Right cardiac atrium (tissue), 5 donors: ENCODE measurements around the gene OR2C3. TPM values are rescaled to one million over a fixed set of nuclear protein-coding genes. Genes with fewer than 3 reads are reported as not detected.

Experiments used
- ATAC-seq, 2 donors: fragments of 200-7000 bp; cut with Tn5 transposase; one replicate each; pipeline versions ENCODE4 v1.8.0 to v1.9.1; 2020; ENCODE audit warnings: moderate library complexity in 2 of 2, mild to moderate bottlenecking in 1 of 2
- DNase-seq, 3 donors: peaks; one replicate each; pipeline ENCODE4 v3.0.0-alpha.2; 2020
- H3K27ac ChIP-seq: one replicate; pipeline ENCODE4 v1.5.1; 2013; ENCODE audit warnings: mild to moderate bottlenecking, low read length, control low read depth, moderate library complexity
- H3K27me3 ChIP-seq: one replicate; pipeline ENCODE4 v1.6.1; 2013; ENCODE audit not compliant: control insufficient read depth, insufficient read depth
- H3K4me1 ChIP-seq: one replicate; pipeline ENCODE4 v1.6.1; 2013; ENCODE audit warnings: low read length; ENCODE audit not compliant: control insufficient read depth, insufficient read depth
- H3K4me3 ChIP-seq: one replicate; pipeline ENCODE4 v1.5.1; 2013; ENCODE audit warnings: low read length, control low read depth
- H3K9me3 ChIP-seq: one replicate; pipeline ENCODE4 v1.6.1; 2013; ENCODE audit warnings: low read length; ENCODE audit not compliant: control insufficient read depth
- WGBS: extraction: QIAGEN DNeasy Blood & Tissue Kit; methylation state at CpG from one replicate; pipeline ENCODE4 v1.1.7; 2013; 5-methylcytosine and 5-hydroxymethylcytosine counted together
- intact Hi-C, 4 donors: fragments of 100-400 bp; cut with DNase I; formaldehyde crosslinking; loops; one replicate each; pipeline versions ENCODE4 v1.11.0 to v1.14.0; 2022 to 2023
- long read RNA-seq, 4 donors: library from polyadenylated mRNA; unstranded; transcript quantifications; one replicate each; pipeline ENCODE4 v2.0.0, GENCODE V29; 2020 to 2021
- polyA plus RNA-seq: library from polyadenylated mRNA; stranded (reverse); fragments of 200-250 nt; gene quantifications from one replicate; pipeline ENCODE4 v1.2.3, GENCODE V29; 2013
- total RNA-seq, 4 donors: library from RNA; stranded (reverse); fragmentation: NEBNext Ultra II Directional; extraction: Animal tissue kit (Norgen Biotek cat#: 25700); gene quantifications; one replicate each; pipeline ENCODE4 v1.2.1, GENCODE V29; 2021
- donor health status: healthy with polysubstance abuse.
- donor health status: DM: no; HTN: yes; CAD: no.
- donor health status: DM: no; HTN: no; CAD: no.
- donor health status: DM: no; HTN: yes; CAD: no; lungs with severe emphysema.
- donor health status: DM: yes; HTN: yes; CAD: no.

OR2C3 gene
- under 1 TPM in 2 of 4 donors, not detected in 2; 0.03 TPM for total RNA-seq
- polyA plus RNA-seq: 0.02 TPM
- long read RNA-seq, donor 1: 0 reads
- long read RNA-seq, donor 2: 0 reads
- long read RNA-seq, donor 3: 0 reads
- long read RNA-seq, donor 4: 0 reads

DNA sequence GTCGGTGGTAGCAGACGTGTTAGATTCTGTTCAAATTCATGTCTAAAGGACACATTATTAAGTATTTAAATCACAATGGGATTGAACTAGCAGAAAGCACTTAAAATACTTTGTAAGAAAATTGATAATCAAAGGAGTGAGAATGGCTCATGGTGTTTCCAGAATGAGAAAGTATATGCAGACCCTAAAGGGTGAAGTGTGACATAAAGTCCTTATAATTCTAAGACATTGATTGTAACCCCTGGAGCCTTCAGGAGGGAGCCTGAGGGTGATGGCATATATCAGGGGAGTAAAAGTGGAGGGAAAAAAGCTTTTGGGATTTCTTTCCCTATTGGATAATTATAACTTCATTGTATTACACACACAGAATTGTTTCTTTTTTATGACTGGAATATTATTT lies at the start of gene OR2C3:
Gene OR2C3, minus strand, starts transcription at position 101 of the 400 bp plus-strand sequence. CDS start 3,929 bp downstream, outside the sequence.
- peaks cover 3% of the 10 kb centered on the region for H3K9me3 ChIP-seq
- intact Hi-C loops: no loop called here
- no peaks in the 10 kb centered on the region for H3K27me3 ChIP-seq
- no peak within 1 kb of the TSS for H3K27ac ChIP-seq
- DNase-seq (no peak), ATAC-seq (no peak)
- H3K4me1 ChIP-seq: no peaks in the 10 kb centered on the region
- H3K4me3 ChIP-seq: no peak within 1 kb of the TSS
- WGBS: 80% methylated on average over 2 of the region's 2 CpGs

DNA sequence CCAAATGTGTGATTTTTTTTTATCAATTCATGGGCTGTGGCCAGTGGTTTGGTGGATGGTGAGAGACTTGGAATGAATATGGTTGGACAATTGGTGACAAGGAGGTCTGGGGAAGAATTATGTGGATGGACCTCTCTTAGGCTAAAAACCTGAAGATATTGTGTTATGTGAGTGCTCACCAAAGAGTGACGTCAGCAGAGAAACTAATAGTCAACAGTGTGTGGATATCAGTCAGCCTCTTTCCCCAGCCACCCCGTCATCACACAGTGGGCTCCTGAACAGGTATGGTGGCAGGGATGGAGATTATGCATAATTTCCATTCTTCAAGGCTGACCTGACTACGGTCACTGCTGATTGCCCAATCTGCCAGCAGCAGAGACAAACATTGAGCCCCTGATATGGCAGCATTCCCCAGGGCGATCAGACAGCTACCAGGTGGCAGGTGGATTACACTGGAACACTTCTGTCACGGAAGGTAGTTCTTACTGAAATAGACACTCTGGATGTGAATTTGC lies 42.8 kb upstream of the OR2C3 start:
- WGBS: 80% methylated on average over 5 of the region's 5 CpGs
- intact Hi-C loops: no loop called here
- no peak overlapping the region for H3K27ac ChIP-seq

DNA sequence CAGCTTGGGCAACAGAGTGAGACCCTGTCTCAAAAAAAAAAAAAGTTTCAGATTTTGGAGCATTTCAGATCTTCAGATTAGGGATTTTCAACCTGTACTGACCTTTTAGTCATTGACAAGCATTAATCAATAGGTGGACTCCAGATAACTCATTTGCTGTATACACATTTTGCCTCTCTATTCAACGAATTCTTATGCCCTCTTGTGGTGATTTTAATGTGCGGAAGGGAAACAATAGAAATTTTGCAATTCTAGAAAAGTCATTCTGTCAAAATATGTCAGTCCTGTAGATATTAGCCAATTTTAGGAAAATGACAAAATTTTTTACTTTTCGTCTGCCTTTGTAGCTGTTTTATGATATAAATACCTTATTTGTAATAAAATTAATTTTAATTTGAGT lies 40.3 kb upstream of the OR2C3 start:
- intact Hi-C loops: no loop called here
- H3K9me3 ChIP-seq: no peaks in the 10 kb centered on the region
- no peak overlapping the region for H3K27ac ChIP-seq
- WGBS: 48% methylated on average over 3 of the region's 3 CpGs
- ATAC-seq (no peak), DNase-seq (no peak)
- H3K27me3 ChIP-seq: no peaks in the 10 kb centered on the region
- no peaks in the 10 kb centered on the region for H3K4me1 ChIP-seq
- no peak overlapping the region for H3K4me3 ChIP-seq

More for the DNA sequence above, 42.8 kb upstream of the OR2C3 start:
- H3K27me3 ChIP-seq: no peaks in the 10 kb centered on the region
- no peaks in the 10 kb centered on the region for H3K4me1 ChIP-seq
- no peak overlapping the region for H3K4me3 ChIP-seq
- ATAC-seq: no peak
- no peaks in the 10 kb centered on the region for H3K9me3 ChIP-seq
- no peak for DNase-seq

DNA sequence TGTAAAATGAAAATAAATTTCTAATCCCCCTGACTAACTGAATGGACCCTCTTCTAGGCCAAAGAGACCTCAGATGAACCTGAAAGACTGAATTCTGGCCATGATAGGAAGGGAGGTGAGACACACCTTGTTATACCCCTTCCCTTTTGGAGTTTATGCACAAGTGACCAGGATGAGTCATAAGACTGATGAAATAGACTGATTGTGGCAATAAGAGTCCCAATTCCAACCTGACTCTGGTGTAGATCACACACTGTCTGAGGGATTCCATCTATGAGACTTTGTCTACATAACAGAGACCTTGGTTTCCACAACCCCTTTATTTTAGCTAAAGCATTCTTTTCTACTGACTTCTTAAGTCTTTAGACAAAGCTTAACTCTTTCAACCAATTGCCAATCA lies 38.4 kb upstream of the OR2C3 start:
- DNase-seq: no peak
- no peaks in the 10 kb centered on the region for H3K9me3 ChIP-seq
- intact Hi-C loops: no loop called here
- H3K4me1 ChIP-seq: no peaks in the 10 kb centered on the region
- no peak overlapping the region for H3K4me3 ChIP-seq
- H3K27me3 ChIP-seq: no peaks in the 10 kb centered on the region
- H3K27ac ChIP-seq: no peak overlapping the region
- ATAC-seq: no peak

DNA sequence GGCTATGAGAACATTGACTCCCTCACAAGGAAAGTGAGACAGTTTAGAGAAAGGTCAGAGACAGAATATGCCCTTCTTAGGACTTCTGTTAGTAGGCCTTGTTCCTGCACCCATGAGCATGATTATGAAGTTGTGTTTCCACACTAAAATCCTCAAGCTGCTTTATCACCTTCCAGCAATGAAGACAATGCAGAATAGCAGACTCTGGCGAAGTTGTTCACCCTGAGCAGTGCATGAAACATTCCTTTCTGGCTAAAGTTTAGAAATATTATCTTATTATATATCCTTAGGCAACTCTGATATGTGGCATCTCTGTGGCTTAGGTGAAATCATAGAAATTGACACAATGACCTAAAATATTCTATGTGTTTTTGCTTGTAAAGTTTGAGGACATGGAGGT lies 38.0 kb upstream of the OR2C3 start:
- no peaks in the 10 kb centered on the region for H3K4me1 ChIP-seq
- H3K27me3 ChIP-seq: no peaks in the 10 kb centered on the region
- DNase-seq (no peak), ATAC-seq (no peak)
- intact Hi-C loops: no loop called here
- 56% methylated on average over 1 of the region's 1 CpG for WGBS
- no peak overlapping the region for H3K27ac ChIP-seq
- no peak overlapping the region for H3K4me3 ChIP-seq
- no peaks in the 10 kb centered on the region for H3K9me3 ChIP-seq

DNA sequence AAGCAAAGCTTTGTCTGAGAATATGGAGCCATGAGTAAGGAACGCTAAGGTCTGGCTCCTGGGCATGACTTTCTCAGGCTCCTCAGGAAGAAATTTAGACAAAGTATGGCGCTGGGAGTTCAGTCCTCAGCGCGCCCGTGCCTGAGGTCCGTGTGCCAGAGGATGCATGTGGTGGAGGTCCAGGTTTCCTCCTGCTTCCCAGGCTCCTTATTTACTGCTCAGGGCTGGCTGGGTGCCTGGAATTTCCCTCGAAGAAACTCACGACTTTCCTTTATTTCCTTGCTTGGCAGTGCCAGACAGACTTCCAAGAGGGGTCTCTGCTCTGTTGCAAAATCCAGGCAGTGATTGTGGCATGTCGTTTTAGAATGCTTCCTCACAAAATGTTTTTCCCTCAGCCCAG lies 26.0 kb upstream of the OR2C3 start:
- no peaks in the 10 kb centered on the region for H3K27me3 ChIP-seq
- ATAC-seq (no peak), DNase-seq (no peak)
- no peak overlapping the region for H3K27ac ChIP-seq
- 61% methylated on average over 9 of the region's 9 CpGs for WGBS
- H3K9me3 ChIP-seq: no peaks in the 10 kb centered on the region
- intact Hi-C loops: no loop called here
- no peaks in the 10 kb centered on the region for H3K4me1 ChIP-seq
- H3K4me3 ChIP-seq: no peak overlapping the region

DNA sequence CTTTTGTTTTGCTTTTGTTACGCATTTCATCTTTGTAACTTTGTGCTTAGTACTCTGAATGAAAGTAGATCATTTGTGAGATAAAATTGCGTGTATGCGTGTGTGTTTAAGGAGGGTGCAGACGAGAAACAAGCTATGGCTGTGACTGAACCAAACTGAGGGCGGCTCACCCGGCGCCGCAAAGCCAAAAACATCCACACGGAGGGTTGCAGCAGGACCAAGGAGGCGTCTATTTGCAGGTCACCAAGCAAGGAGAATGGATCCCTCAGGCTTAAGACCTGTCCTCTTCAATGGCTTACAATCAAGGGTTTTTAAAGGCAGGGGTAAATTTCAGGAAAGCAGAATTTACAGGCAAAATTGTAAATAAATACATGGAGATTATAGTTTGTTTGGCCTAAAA lies 25.5 kb upstream of the OR2C3 start:
- H3K4me1 ChIP-seq: no peaks in the 10 kb centered on the region
- H3K9me3 ChIP-seq: no peaks in the 10 kb centered on the region
- no peaks in the 10 kb centered on the region for H3K27me3 ChIP-seq
- no peak overlapping the region for H3K27ac ChIP-seq
- WGBS: 68% methylated on average over 10 of the region's 10 CpGs
- no peak overlapping the region for H3K4me3 ChIP-seq
- DNase-seq: no peak
- no peak for ATAC-seq
- intact Hi-C loops: no loop called here

DNA sequence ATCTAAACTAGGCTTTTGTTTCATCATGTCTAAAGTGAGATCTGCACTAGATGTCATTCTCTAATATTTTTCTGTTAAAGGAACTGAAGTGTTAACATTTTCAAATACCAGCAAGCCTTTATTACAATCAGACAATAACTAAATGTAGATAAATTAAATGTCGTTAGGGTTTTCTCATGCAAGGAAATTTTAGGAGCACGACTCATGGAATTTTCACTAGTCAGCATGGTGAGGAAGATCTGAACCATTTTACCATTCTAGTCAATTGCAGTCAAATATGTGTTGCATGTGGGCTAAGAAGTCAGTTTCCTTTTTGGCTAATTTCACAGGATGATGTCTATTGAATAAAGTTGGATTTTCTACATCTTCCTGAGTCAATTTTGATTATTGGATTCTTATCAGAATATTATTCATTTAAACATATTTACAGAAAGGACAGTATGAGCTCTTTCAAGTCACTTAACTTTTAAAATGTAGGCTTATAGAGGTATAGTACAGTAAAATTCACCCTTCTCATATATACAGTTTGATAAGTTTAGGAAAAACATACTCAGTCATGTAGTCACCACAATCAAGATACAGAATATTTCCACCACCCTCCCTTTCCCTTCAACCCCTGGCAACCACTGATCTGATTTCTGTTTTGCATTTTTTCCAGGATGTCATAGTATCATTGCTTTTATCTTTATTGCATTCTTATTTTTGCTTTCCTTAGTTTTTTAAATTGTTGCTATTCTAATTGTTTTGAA lies 21.9 kb upstream of the OR2C3 start:
- Histone ChIP-seq H3K27me3 (no peaks in the 10 kb centered on the region), H3K27ac (no peak overlapping the region), H3K9me3 (no peaks in the 10 kb centered on the region), H3K4me1 (no peaks in the 10 kb centered on the region), H3K4me3 (no peak overlapping the region)
- 56% methylated on average over 2 of the region's 2 CpGs for WGBS
- intact Hi-C loops: no loop called here
- DNase-seq (no peak), ATAC-seq (no peak)

DNA sequence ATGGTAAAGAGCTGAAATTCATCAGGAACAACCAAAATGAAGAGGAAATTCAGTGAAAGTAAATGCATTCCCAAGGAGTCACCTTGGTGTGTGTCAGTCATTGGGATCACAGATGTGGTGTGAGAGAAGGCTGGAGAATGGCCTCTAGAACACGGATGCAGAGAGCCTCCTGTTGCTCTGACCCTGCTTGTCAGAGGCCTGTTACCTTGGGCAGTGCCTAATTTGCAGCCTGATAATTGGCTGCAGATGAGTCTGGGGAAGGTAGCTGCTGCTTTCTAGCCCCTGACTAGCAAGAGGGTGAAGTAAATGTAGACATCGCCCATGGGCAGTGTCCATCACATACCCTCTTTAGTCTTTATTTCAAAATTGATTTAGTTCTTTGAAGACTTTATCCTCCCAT lies 16.0 kb upstream of the OR2C3 start:
- ATAC-seq (no peak), DNase-seq (no peak)
- no peak overlapping the region for H3K27ac ChIP-seq
- 66% methylated on average over 2 of the region's 2 CpGs for WGBS
- intact Hi-C loops: no loop called here
- H3K4me1 ChIP-seq: no peaks in the 10 kb centered on the region
- no peaks in the 10 kb centered on the region for H3K27me3 ChIP-seq
- no peak overlapping the region for H3K4me3 ChIP-seq
- no peaks in the 10 kb centered on the region for H3K9me3 ChIP-seq

DNA sequence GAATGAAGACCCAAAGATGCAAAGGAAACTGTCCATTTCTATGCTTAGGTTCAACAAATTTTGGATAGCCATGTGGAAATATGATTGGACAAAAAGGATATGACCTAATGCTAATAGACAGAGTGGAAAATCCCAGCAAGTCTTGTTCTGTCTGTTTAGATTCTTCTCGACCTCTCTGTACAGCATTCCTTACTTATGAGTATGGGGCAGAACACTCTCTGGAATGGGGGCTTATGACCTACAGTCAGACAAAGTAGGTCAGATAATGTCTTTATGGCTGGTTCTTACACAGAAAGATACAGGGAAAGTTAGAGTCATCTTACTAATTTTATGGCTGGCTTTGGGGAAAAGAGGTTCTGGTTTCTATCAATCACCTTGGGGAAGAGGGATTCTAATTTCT lies 15.5 kb upstream of the OR2C3 start:
- no peak overlapping the region for H3K4me3 ChIP-seq
- DNase-seq: no peak
- H3K27me3 ChIP-seq: no peaks in the 10 kb centered on the region
- no peaks in the 10 kb centered on the region for H3K9me3 ChIP-seq
- intact Hi-C loops: no loop called here
- no peaks in the 10 kb centered on the region for H3K4me1 ChIP-seq
- 31% methylated on average over 1 of the region's 1 CpG for WGBS
- H3K27ac ChIP-seq: no peak overlapping the region
- no peak for ATAC-seq

DNA sequence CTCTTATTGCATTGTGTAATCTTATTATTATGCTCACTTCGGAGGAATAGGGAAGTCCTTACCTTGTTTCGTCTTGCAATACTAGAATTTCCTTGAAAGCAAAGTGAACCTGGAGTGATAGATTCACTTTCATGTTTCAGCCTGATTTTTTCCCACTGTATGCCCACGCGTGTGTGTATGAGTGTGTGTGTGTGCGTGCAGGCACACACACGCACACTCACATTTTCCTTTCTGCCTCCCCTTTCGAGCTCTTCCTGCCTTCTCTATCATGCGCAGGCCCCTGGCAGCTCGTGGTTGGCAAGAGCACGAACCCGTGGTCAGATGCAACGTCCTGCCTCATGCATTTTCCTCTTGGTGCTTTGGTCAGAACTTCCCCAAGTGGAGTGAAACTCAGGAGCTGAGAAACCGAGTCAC lies 12.5 kb upstream of the OR2C3 start, which contains the start of gene GCSAML:
Gene GCSAML, plus strand, starts transcription at position 366 of the 414 bp plus-strand sequence. CDS start 58 bp downstream, outside the sequence.
- ATAC-seq (no peak), DNase-seq (no peak)
- intact Hi-C loops: no loop called here
- no peak within 1 kb of the TSS for H3K27ac ChIP-seq
- H3K4me1 ChIP-seq: no peaks in the 10 kb centered on the region
- H3K9me3 ChIP-seq: no peaks in the 10 kb centered on the region
- 77% methylated on average over 13 of the region's 13 CpGs for WGBS
- H3K4me3 ChIP-seq: no peak within 1 kb of the TSS
- no peaks in the 10 kb centered on the region for H3K27me3 ChIP-seq
